NT2/D1 (cell line): ENCODE measurements around the gene STPG2.

Source experiments
- DNase-seq: peaks from one replicate; pipeline ENCODE4 v3.0.0-alpha.2; 2011; ENCODE audit warnings: low read depth, low spot score
- H3K27me3 ChIP-seq: 2 replicates; pipeline ENCODE4 v1.6.0; 2011; ENCODE audit warnings: mild to moderate bottlenecking; ENCODE audit not compliant: insufficient read length, insufficient read depth
- H3K36me3 ChIP-seq: 2 replicates; pipeline ENCODE4 v1.6.1; 2011; ENCODE audit warnings: mild to moderate bottlenecking, low read length, mixed read lengths; ENCODE audit not compliant: insufficient read depth, insufficient read length
- H3K4me1 ChIP-seq: 2 replicates; pipeline ENCODE4 v1.5.1; 2011; ENCODE audit not compliant: insufficient read depth, insufficient read length
- H3K4me3 ChIP-seq: 2 replicates; pipeline ENCODE4 v1.5.1; 2011; ENCODE audit warnings: low read depth; ENCODE audit not compliant: insufficient read length
- H3K9ac ChIP-seq: 2 replicates; pipeline ENCODE4 v1.6.0; 2011; ENCODE audit warnings: low read depth; ENCODE audit not compliant: insufficient read length
- H3K9me3 ChIP-seq: 2 replicates; pipeline ENCODE4 v1.5.1; 2011; ENCODE audit warnings: mild to moderate bottlenecking, low read length; ENCODE audit not compliant: insufficient read depth
- SUZ12 ChIP-seq: IDR thresholded peaks from 2 replicates; pipeline ENCODE4 v1.6.1; 2011; ENCODE audit not compliant: insufficient read length, insufficient read depth; ENCODE audit errors: extremely low read depth
- YY1 ChIP-seq: IDR thresholded peaks from 2 replicates; pipeline ENCODE4 v1.6.1; 2011; ENCODE audit not compliant: insufficient read length, insufficient read depth
- ZNF274 ChIP-seq: IDR thresholded peaks from 2 replicates; pipeline ENCODE4 v1.6.1; 2011; ENCODE audit warnings: mild to moderate bottlenecking, low read depth, low read length

The STPG2 gene

DNA sequence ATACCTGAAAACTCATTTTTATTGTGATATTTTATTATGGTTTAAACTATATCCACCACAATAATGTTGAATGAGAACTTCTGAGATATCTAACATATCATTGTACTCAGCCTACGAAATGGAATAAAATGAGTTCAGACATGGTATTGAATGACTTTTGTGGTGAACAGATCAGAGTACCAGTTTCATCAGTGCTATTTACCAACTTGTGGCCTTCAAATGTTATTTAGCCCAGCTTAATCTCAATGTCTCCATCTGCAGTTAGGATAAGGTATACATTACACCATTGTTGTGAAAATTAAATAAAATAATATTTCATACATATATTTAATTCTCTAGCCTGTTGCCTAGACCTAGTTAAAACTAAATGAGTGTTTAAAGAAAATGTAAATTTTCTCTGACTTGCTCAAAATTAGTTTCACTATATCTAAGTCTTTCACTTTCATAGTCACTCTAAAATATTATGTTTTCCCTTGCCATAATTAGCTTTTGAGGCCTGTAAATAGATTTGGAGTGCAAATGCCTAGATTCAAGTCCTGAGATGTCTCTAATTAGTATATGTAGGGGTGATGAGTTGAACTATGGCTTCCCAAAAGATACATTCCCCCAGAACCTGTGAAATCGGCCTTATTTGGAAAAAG, 594.2 kb downstream of the STPG2 start:
- Histone ChIP-seq H3K4me1 (no peaks in the 10 kb centered on the region), H3K36me3 (no peaks in the 10 kb centered on the region)
- DNase-seq, result no peak

DNA sequence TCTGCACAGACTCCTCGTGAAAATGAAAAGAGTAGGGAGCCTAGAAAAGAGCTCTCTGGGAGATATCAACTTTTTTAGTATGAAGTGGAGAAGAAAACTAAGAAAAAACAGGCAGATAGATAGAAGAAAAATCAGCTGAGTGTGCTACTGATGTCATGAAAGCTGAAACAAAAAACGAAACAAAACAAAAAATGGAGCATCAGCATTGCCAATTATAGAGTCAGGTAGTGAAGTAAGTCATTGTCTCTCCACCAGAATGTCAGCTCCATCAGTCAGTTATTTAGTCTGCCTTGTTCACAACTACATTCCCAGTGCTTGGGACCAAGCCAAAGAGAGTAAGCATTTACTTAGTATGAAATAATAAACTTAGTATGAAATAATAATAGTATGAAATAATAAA, 595.1 kb downstream of the STPG2 start:
- no peaks in the 10 kb centered on the region for H3K36me3 ChIP-seq
- no peak for TF ChIP-seq SUZ12
- no peak for TF ChIP-seq ZNF274
- no peak for TF ChIP-seq YY1
- no peaks in the 10 kb centered on the region for H3K4me1 ChIP-seq
- DNase-seq, result no peak
- no peak overlapping the region for H3K4me3 ChIP-seq
- H3K27me3 ChIP-seq, result no peaks in the 10 kb centered on the region
- no peak overlapping the region for H3K9ac ChIP-seq
- no peaks in the 10 kb centered on the region for H3K9me3 ChIP-seq

More for the DNA sequence above, 594.2 kb downstream of the STPG2 start:
- no peak overlapping the region for H3K9ac ChIP-seq
- H3K9me3 ChIP-seq, result no peaks in the 10 kb centered on the region
- TF ChIP-seq ZNF274 (no peak), YY1 (no peak), SUZ12 (no peak)
- no peak overlapping the region for H3K4me3 ChIP-seq
- H3K27me3 ChIP-seq, result no peaks in the 10 kb centered on the region

DNA sequence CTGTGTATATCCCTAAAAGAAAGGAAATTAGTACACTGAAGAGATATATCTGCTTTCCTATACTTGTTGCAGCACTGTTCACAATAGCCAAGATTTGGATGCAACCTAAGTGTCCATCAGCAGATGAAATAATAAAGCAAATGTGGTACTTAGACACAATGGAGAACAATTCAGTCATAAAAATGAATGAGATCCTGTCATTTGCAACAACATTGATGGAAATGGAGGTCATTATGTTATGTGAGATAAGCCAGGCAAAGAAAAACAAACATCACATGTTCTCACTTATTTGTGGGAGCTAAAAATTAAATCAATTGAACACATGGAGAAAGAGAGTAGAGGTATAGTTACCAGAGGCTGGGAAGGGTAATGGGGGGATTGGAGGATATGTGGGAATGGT, 611.9 kb downstream of the STPG2 start:
- H3K36me3 ChIP-seq, result no peaks in the 10 kb centered on the region

DNA sequence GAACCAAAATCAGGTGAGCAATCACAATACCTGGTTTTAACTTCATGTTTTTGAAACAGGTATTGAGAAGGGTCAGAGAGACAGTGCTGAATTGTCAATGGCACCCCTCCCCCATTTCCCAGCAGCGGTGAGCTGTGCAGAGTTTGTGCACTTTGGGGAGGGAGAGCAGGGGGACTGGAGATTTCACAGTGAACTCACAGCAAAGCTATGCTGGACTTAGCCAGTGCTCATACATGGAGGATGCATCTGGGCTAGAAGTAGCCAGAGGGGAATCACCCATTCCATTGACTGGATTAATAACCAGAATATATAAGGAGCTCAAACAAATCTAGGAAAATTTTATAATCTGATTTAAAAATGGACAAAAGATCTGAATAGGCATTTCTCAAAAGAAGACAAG, 612.6 kb downstream of the STPG2 start:
- Histone ChIP-seq H3K9ac (no peak overlapping the region), H3K27me3 (no peaks in the 10 kb centered on the region), H3K4me1 (no peaks in the 10 kb centered on the region), H3K36me3 (no peaks in the 10 kb centered on the region), H3K4me3 (no peak overlapping the region), H3K9me3 (no peaks in the 10 kb centered on the region)
- TF ChIP-seq SUZ12 (no peak), ZNF274 (no peak), YY1 (no peak)
- no peak for DNase-seq

More for the DNA sequence above, 611.9 kb downstream of the STPG2 start:
- H3K9me3 ChIP-seq, result no peaks in the 10 kb centered on the region
- no peak overlapping the region for H3K9ac ChIP-seq
- no peak for TF ChIP-seq SUZ12
- TF ChIP-seq YY1, result no peak
- TF ChIP-seq ZNF274, result no peak
- H3K27me3 ChIP-seq, result no peaks in the 10 kb centered on the region
- H3K4me1 ChIP-seq, result no peaks in the 10 kb centered on the region
- no peak overlapping the region for H3K4me3 ChIP-seq
- no peak for DNase-seq

DNA sequence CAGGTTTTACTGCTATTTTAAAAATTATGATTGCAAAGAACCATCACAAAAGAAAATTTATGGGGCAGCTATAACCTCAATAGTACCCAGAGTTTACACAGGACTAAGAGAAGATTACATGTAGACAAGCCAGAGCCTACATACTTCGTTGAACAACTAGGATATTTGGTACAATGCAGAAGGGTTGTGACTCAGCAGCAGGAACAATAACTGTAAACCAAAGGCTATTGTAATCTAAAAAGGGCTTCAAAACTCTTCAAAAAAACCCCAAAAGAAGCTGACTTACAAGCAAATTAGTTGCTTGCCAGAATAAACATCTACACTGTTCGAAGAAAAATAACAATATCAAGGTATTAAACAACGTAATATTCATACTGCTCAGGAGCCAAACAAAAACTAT, 618.0 kb downstream of the STPG2 start:
- no peak for DNase-seq
- Histone ChIP-seq H3K9ac (no peak overlapping the region), H3K36me3 (no peaks in the 10 kb centered on the region), H3K4me1 (no peaks in the 10 kb centered on the region), H3K27me3 (no peaks in the 10 kb centered on the region), H3K9me3 (no peaks in the 10 kb centered on the region), H3K4me3 (no peak overlapping the region)
- TF ChIP-seq ZNF274 (no peak), SUZ12 (no peak), YY1 (no peak)

DNA sequence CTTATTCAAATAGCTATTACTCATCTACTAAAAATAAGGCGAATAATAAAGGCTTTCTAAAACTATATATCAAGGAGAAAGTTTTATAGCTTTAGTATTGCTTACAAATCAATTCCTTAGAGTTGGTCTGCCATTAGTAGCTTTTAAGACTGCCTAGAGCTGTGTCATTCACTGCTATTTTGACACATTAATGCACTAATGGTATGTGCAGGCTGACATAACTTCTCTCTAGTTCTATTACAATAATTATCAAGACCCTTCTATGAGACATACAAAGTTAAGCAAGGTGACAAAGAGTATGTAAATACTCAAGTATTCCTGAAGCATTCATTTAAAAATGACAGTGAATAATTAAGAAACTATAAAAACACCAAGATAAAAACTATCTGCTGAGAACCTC, 625.3 kb downstream of the STPG2 start:
- H3K27me3 ChIP-seq, result no peaks in the 10 kb centered on the region
- H3K4me3 ChIP-seq, result no peak overlapping the region
- TF ChIP-seq ZNF274 (no peak), YY1 (no peak), SUZ12 (no peak)
- no peak for DNase-seq
- no peaks in the 10 kb centered on the region for H3K9me3 ChIP-seq
- H3K9ac ChIP-seq, result no peak overlapping the region
- H3K36me3 ChIP-seq, result no peaks in the 10 kb centered on the region
- no peaks in the 10 kb centered on the region for H3K4me1 ChIP-seq

DNA sequence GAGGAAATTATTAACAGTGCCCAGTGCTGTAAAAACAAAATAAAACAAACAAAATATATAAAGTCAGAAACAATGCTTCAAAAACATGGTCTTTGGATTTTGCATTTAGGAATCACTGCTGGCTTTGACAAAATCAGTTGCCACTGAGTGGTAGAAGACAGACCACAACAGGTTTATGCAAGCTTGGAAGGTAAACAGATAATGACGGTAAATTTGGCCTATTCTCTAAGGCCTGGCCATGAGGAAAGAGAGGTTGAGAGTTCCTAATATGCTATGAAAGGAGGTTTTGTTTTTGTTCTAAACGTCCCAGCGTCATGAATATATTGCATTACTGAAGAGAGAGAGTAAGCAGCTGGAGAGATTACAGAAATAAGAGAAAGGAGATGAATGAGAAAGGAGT, 629.4 kb downstream of the STPG2 start:
- no peak for DNase-seq
- Histone ChIP-seq H3K36me3 (no peaks in the 10 kb centered on the region), H3K4me3 (no peak overlapping the region), H3K27me3 (no peaks in the 10 kb centered on the region), H3K9ac (no peak overlapping the region), H3K4me1 (no peaks in the 10 kb centered on the region), H3K9me3 (no peaks in the 10 kb centered on the region)
- TF ChIP-seq YY1, result no peak
- no peak for TF ChIP-seq SUZ12
- no peak for TF ChIP-seq ZNF274
